ENCODE results near the gene NOP16.

NOP16 gene

DNA sequence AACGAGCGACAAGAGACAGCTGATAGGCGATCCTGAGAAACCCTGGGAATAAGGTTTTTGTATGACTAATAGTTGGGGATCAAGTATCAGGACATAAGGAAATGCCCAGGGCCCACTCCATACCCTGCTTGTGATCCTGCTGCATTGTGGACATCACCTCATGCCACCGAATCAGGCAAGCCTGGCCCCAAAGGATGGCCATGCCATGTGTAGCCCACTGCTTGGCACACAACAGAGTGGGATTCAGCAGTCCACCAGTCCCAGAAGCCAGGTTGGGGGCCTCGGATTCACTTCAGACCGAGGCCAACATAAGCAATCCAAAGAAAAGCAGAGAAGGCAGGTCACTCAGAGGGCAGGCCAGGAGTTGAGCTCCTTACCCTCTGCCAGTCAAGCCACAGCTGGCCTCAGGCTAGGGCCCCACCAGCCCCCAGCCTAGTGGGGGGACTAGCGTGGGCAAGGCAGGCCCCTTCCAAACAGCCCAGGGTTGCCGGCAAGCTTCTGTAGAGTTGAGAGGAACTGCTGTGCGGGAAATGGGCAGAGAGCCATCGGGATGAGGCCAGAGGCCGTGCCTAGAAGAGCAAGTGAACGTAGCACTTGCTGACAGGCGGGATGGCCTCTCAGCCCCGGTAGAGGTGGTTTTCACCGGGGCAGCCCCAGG is 5.0 kb downstream of the NOP16 start:
- H3K4me3 ChIP-seq (replicated peaks; ENCODE audit: low read depth, low read length): no peak overlapping the region
- no peak for DNase-seq (ENCODE audit: extremely low read depth, low read depth)
- TF ChIP-seq, protein P1, sequence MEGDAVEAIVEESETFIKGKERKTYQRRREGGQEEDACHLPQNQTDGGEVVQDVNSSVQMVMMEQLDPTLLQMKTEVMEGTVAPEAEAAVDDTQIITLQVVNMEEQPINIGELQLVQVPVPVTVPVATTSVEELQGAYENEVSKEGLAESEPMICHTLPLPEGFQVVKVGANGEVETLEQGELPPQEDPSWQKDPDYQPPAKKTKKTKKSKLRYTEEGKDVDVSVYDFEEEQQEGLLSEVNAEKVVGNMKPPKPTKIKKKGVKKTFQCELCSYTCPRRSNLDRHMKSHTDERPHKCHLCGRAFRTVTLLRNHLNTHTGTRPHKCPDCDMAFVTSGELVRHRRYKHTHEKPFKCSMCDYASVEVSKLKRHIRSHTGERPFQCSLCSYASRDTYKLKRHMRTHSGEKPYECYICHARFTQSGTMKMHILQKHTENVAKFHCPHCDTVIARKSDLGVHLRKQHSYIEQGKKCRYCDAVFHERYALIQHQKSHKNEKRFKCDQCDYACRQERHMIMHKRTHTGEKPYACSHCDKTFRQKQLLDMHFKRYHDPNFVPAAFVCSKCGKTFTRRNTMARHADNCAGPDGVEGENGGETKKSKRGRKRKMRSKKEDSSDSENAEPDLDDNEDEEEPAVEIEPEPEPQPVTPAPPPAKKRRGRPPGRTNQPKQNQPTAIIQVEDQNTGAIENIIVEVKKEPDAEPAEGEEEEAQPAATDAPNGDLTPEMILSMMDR (IDR thresholded peaks at IDR 0.05; ENCODE audit: low read depth, low read length, missing control alignments): no peak

DNA sequence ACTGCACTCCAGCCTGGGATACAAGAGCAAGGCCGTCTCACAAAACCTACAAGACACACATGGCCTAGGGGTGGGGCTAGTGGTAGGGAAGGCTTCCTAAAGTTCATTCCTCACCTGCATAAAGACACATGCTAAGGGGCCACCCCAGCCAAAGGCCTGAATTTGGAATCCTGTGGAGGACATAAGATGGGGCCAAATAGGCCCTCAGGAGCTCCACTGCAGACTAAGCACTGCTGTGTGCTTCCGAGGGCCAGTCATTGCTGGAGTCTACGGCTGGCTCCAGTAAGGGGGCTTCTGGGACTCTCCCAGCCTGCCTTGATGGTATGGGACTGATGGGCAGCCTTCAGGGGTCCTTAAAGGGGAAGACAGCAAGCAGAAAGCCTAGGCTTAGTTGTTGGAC is 5.7 kb downstream of the NOP16 start:
- TF ChIP-seq, protein P1 (IDR thresholded peaks at IDR 0.05; ENCODE audit: low read depth, low read length, missing control alignments): no peak
- no peak for DNase-seq (ENCODE audit: extremely low read depth, low read depth)
- no peak overlapping the region for H3K4me3 ChIP-seq (replicated peaks; ENCODE audit: low read depth, low read length)

DNA sequence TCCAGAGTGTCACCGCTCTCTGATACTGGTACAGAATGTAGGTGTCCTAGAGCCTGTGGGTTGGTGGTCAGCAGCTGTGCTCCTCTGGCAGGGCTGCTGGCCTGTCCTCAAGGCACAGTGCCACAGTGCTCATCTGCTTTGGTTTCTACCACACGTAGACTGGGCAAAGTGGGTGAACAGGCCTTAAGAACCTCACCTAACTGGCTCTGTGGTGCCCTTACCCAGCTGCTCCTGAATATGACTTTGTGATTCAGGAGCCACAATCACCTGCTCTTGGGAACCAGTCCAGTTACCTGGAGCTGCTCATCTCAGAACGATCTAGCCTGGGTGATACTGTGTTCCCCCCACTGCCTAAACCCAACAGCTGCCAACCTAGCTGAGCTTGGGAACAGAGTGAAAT is 6.4 kb downstream of the NOP16 start:
- DNase-seq (ENCODE audit: extremely low read depth, low read depth): no peak
- H3K4me3 ChIP-seq (replicated peaks; ENCODE audit: low read depth, low read length): no peak overlapping the region
- TF ChIP-seq, protein P1 (IDR thresholded peaks at IDR 0.05; ENCODE audit: low read depth, low read length, missing control alignments): no peak

DNA sequence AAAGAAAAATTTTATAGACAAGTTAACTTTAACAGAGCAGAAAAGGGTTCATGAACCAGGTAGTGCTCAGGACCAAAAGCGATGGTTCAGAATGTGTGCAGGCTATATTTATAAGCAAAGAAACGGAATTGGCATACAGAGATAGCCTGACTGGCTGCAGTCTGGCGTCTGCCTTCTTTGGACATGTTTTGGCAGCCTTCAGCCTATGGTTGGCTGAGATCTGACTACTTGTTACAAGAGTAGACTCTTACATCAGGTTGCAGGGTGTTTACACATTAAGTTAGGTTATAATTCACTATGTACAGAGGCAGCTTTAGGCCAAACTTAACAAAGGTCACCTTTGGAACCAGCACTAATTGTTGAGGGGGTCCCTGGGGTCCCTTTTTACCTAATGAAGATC is 7.0 kb downstream of the NOP16 start:
- TF ChIP-seq, protein P1 (IDR thresholded peaks at IDR 0.05; ENCODE audit: low read depth, low read length, missing control alignments): no peak
- DNase-seq (ENCODE audit: extremely low read depth, low read depth): no peak
- no peak overlapping the region for H3K4me3 ChIP-seq (replicated peaks; ENCODE audit: low read depth, low read length)

DNA sequence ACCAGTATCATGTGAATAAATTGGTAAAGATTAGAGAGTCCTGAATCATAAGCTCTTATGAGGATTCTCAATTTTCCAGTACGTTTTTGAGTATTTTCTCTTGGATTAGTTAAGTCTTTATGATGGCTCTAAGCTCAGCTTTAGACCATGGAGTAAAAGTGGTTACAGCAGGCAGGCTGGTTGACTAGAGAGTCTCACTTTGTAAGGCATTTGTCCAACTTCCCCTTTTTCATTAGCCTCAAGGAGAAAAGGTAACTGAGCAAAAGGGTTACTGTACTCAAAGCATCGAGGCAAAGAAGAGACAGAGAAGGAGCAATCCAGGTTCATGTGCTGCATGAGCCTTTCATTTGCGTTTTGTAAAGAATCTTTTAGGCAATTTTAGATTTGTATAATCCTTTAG is 8.5 kb downstream of the NOP16 start:
- TF ChIP-seq, protein P1 (IDR thresholded peaks at IDR 0.05; ENCODE audit: low read depth, low read length, missing control alignments): no peak
- DNase-seq (ENCODE audit: extremely low read depth, low read depth): no peak
- no peak overlapping the region for H3K4me3 ChIP-seq (replicated peaks; ENCODE audit: low read depth, low read length)

DNA sequence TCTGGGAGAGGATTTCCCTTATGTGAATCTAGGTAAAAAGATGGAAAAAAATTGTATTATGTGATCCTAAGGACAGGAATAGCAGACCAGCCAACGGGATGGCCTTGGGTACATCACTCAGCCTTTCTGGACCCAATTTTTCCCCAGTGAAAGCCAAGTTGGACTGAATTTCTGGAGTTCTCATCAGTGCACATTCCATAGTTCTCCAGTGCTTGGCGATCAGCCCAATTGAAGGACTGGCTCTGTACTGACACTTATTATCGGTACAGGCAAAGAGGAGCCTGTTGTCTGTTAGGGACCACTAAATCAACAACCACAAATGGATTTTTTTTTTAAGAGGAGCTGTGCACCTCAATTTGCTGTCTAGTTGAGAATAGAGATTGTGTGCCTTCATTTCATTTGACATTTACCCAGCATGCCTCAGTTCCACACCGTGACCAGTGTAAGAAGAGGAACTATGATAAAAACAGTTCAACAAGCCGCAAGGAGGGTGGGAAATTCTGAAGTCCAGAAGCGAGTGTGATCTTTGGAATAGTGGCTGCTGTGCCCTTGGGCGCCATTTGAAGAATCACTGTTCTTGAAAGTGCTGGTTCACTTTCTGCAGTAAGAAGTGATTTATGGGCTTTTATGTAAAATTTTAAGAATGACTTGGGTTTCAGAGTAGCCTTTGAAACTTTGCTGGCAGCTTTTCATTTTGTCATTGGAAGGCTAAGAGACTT is 15.1 kb downstream of the NOP16 start:
- no peak overlapping the region for H3K4me3 ChIP-seq (replicated peaks; ENCODE audit: low read depth, low read length)
- no peak for DNase-seq (ENCODE audit: extremely low read depth, low read depth)
- TF ChIP-seq, protein P1 (IDR thresholded peaks at IDR 0.05; ENCODE audit: low read depth, low read length, missing control alignments): no peak

Measured in HFF-Myc (cell line).